ENCODE measurements around the gene AK1. TPM values are rescaled to one million over a fixed set of nuclear protein-coding genes. Genes with fewer than 3 reads are reported as not detected.
A peak's percentile ranks its signal among the peaks of the same experiment; 100 is the strongest.

AK1 gene
- total and polyA plus RNA-seq, 2 of the 13 experiments (the other 11 are each of a cell fraction or from before 2014, with no cell fraction given) = 19.1 to 32.8 TPM

GRCh38 chr9:127862075-127863011 lies 15.1 kb downstream of the AK1 start (continued):
- TF ChIP-seq MLXIP (CRISPR knock-in tag; IDR thresholded peaks at IDR 0.05; ENCODE audit: borderline replicate concordance) = no peak
- TF ChIP-seq ZNF652 (CRISPR knock-in tag; IDR thresholded peaks at IDR 0.05; ENCODE audit: borderline replicate concordance, low read depth) = no peak
- TF ChIP-seq PITX1 (CRISPR knock-in tag; IDR thresholded peaks at IDR 0.05) = no peak
- no peak for TF ChIP-seq PHF8 (CRISPR knock-in tag; IDR thresholded peaks at IDR 0.05)
- TF ChIP-seq ZBTB37 (CRISPR knock-in tag; IDR thresholded peaks at IDR 0.05) = no peak
- no peak for TF ChIP-seq PLSCR1 (CRISPR knock-in tag; IDR thresholded peaks at IDR 0.05; ENCODE audit: borderline replicate concordance)
- no peak for TF ChIP-seq NFE2L1 (CRISPR knock-in tag; IDR thresholded peaks at IDR 0.05; ENCODE audit: borderline replicate concordance)
- TF ChIP-seq SRSF1 (optimal IDR thresholded peaks at IDR 0.05; ENCODE audit: low read depth, low read length) = peak; percentile 81
- peak; percentile 63 for TF ChIP-seq MLX (CRISPR knock-in tag; IDR thresholded peaks at IDR 0.05)
- no peak for TF ChIP-seq HOXA9 (CRISPR knock-in tag; IDR thresholded peaks at IDR 0.05; ENCODE audit: borderline replicate concordance)
- no peak for TF ChIP-seq SIX4 (CRISPR knock-in tag; IDR thresholded peaks at IDR 0.05)
- TF ChIP-seq ZNF674 (CRISPR knock-in tag; IDR thresholded peaks at IDR 0.05; ENCODE audit: low read depth) = no peak
- TF ChIP-seq ZNF143 (CRISPR knock-in tag; IDR thresholded peaks at IDR 0.05) = no peak
- no peak for TF ChIP-seq PAX8 (CRISPR knock-in tag; IDR thresholded peaks at IDR 0.05; ENCODE audit: borderline replicate concordance)
- no peak for TF ChIP-seq STAG1 (CRISPR knock-in tag; IDR thresholded peaks at IDR 0.05)
- no peak for TF ChIP-seq PBX3 (CRISPR knock-in tag; IDR thresholded peaks at IDR 0.05; ENCODE audit: borderline replicate concordance)
- no peak for TF ChIP-seq ZMAT3 (CRISPR knock-in tag; conservative IDR thresholded peaks at IDR 0.05)
- TF ChIP-seq PPARG (CRISPR knock-in tag; conservative IDR thresholded peaks at IDR 0.05) = no peak
- no peak for TF ChIP-seq DMTF1 (CRISPR knock-in tag; IDR thresholded peaks at IDR 0.05)

Measured in HepG2 (cell line).